ENCODE measurements around the gene PPM1A. TPM values are rescaled to one million over a fixed set of nuclear protein-coding genes. Genes with fewer than 3 reads are reported as not detected.

The PPM1A gene
- total RNA-seq, 1 experiment from 2014 or later, result 41.7 TPM

GRCh38 chr14:60301685-60302084 lies 52.7 kb downstream of the PPM1A start:
- Histone ChIP-seq H3T11ph (ENCODE audit: low read length) (no peak overlapping the region), H4K5ac (ENCODE audit: insufficient read length, low read depth, low read length) (no peak overlapping the region), H2BK120ac (ENCODE audit: low read depth, low read length, poor library complexity, severe bottlenecking) (no peak overlapping the region), H3K27ac (ENCODE audit: insufficient read length, low read depth, low read length) (no peak overlapping the region), H3K9me3 (ENCODE audit: control insufficient read depth, low read depth, low read length) (no peaks in the 10 kb centered on the region), H3K27me3 (ENCODE audit: insufficient read depth, low read length) (no peaks in the 10 kb centered on the region), H4K20me1 (ENCODE audit: control insufficient read depth, insufficient read depth, insufficient read length) (no peaks in the 10 kb centered on the region), H4K8ac (replicated peaks; ENCODE audit: insufficient read length, low read depth, low read length) (no peak overlapping the region), H4K91ac (ENCODE audit: insufficient read length, low read depth, low read length) (no peak overlapping the region), H2BK20ac (ENCODE audit: low read depth, low read length, poor library complexity, severe bottlenecking) (no peak overlapping the region), H3K9ac (ENCODE audit: extremely low read depth, insufficient read length, low read length) (no peak overlapping the region), H2AFZ (ENCODE audit: low read length) (no peak overlapping the region), H3K4me1 (ENCODE audit: insufficient read depth, low read length) (peaks cover 11% of the 10 kb centered on the region; the same call in 1 of the 2 replicates), H3K79me2 (ENCODE audit: insufficient read depth, low read length) (no peaks in the 10 kb centered on the region), H3K14ac (ENCODE audit: insufficient read depth, low read length) (no peak overlapping the region), H3K56ac (ENCODE audit: insufficient read length, low read depth, low read length) (no peak overlapping the region), H2AK5ac (ENCODE audit: insufficient read length, low read length) (no peak overlapping the region), H2BK5ac (ENCODE audit: insufficient read length, low read length) (no peak overlapping the region), H3K79me1 (ENCODE audit: insufficient read depth, low read depth, low read length, poor library complexity, severe bottlenecking) (no peaks in the 10 kb centered on the region), H2BK15ac (ENCODE audit: low read depth, low read length) (no peak overlapping the region), H3K4me2 (ENCODE audit: insufficient read depth, insufficient read length, low read length) (no peak overlapping the region), H3K23me2 (ENCODE audit: insufficient read length, low read depth, low read length, poor library complexity, severe bottlenecking) (no peaks in the 10 kb centered on the region), H3K18ac (ENCODE audit: insufficient read length, low read depth, low read length) (no peak overlapping the region), H3K4ac (ENCODE audit: low read depth, low read length) (no peak overlapping the region), H2BK12ac (ENCODE audit: insufficient read length, low read depth, low read length) (no peak overlapping the region), H3K23ac (ENCODE audit: insufficient read length, low read depth, low read length) (no peak overlapping the region)
- no peak overlapping the region for H3K4me3 Mint-ChIP-seq
- H3K27me3 Mint-ChIP-seq (ENCODE audit: low read depth), result no peaks in the 10 kb centered on the region
- no peak for DNase-seq
- no peak for TF ChIP-seq CTCF (conservative IDR thresholded peaks at IDR 0.05)
- H3K36me3 Mint-ChIP-seq (ENCODE audit: insufficient read depth in 1 of 3, low read depth in 3 of 3), result peaks cover 0 to 7% (median 6%) of the 10 kb centered on the region in 3 experiments; a peak in 3 of 7 replicates
- peaks cover 24 to 36% of the 10 kb centered on the region in 2 experiments for H3K4me1 Mint-ChIP-seq
- no peaks in the 10 kb centered on the region; a peak in 1 of 5 replicates for H3K9me3 Mint-ChIP-seq
- WGBS (ENCODE audit: extremely low coverage, insufficient read length, low lambda C conversion rate), result no CpG with 5 or more reads among the region's 5 CpGs
- H3K27ac Mint-ChIP-seq, result no peak overlapping the region

Measured in H9 (cell line).